Measurements from ENCODE around the gene SOAT1.
"Not testable (repeated sequence)": the region's sequence is repeated elsewhere in the genome, so short reads cannot be mapped to it uniquely, and the experiment has no call there.

Gene SOAT1

DNA sequence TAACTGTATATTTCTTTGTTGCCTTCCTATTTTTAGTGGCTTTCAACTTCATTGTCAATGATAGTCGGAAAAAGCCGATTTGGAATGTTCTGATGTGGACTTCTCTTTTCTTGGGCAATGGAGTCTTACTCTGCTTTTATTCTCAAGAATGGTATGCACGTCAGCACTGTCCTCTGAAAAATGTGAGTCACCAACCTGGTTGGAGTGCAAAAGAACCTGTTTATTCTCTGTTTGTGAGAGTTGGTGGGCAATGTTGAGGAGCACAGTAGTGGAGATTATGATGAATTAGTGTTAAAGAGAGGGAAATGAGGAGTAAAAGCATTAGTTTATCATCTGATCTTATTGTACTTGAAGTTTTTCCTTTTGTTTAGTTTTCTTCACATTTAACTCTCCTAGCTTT, 57.7 kb downstream of the SOAT1 start:
- no peak overlapping the region for H3K4me3 ChIP-seq (ENCODE audit: low read depth, low read length)
- TF ChIP-seq, protein P1, sequence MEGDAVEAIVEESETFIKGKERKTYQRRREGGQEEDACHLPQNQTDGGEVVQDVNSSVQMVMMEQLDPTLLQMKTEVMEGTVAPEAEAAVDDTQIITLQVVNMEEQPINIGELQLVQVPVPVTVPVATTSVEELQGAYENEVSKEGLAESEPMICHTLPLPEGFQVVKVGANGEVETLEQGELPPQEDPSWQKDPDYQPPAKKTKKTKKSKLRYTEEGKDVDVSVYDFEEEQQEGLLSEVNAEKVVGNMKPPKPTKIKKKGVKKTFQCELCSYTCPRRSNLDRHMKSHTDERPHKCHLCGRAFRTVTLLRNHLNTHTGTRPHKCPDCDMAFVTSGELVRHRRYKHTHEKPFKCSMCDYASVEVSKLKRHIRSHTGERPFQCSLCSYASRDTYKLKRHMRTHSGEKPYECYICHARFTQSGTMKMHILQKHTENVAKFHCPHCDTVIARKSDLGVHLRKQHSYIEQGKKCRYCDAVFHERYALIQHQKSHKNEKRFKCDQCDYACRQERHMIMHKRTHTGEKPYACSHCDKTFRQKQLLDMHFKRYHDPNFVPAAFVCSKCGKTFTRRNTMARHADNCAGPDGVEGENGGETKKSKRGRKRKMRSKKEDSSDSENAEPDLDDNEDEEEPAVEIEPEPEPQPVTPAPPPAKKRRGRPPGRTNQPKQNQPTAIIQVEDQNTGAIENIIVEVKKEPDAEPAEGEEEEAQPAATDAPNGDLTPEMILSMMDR (IDR thresholded peaks at IDR 0.05; ENCODE audit: low read depth, low read length), result no peak

DNA sequence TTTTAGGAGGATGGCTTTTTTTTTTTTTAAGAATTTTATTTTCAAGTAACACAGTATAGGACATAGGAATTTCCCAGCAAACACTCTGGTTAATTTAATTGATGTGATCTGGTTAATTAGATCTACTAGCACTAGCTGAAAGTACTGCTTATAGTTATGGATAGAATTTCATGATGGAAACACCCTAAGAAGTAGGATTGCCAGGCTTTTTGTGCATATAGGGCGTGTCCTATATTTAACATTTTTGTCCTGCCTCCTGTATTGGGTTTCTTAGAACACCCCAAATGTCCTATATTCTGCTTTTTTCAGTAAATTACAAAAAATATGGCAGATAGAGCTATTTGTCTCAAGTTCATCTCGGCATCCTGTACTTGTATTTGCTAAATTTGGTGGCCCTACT, 58.6 kb downstream of the SOAT1 start:
- TF ChIP-seq, protein P1 (IDR thresholded peaks at IDR 0.05; ENCODE audit: low read depth, low read length), result no peak

DNA sequence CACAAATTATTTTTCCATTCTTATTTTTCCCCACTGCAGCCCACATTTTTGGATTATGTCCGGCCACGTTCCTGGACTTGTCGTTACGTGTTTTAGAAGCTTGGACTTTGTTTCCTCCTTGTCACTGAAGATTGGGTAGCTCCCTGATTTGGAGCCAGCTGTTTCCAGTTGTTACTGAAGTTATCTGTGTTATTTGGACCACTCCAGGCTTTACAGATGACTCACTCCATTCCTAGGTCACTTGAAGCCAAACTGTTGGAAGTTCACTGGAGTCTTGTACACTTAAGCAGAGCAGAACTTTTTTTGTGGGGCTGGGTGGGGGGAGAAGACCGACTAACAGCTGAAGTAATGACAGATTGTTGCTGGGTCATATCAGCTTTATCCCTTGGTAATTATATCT, 59.9 kb downstream of the SOAT1 start:
- no peak overlapping the region for H3K4me3 ChIP-seq (ENCODE audit: low read depth, low read length)
- TF ChIP-seq, protein P1 (IDR thresholded peaks at IDR 0.05; ENCODE audit: low read depth, low read length), result no peak

More for the DNA sequence above, 58.6 kb downstream of the SOAT1 start:
- H3K4me3 ChIP-seq (ENCODE audit: low read depth, low read length), result no peak overlapping the region

DNA sequence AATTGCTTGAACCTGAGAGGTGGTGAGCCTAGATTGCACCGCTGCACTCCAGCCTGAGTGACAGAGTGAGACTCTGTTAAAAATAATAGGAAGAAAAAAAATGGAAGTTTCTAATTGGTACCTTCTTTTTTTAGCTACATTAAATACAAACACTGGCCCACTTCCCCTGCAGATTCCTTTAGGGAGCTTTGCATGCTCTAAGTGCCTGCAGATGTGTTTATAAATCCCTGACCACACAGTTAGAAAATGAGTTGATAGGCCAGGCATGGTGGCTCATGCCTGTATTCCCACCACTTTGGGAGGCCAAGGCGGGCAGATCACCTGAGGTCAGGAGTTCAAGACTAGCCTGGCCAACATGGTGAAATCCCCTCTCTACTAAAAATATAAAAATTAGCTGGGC, 68.0 kb downstream of the SOAT1 start:
- not testable (repeated sequence) for H3K4me3 ChIP-seq (ENCODE audit: low read depth, low read length)

DNA sequence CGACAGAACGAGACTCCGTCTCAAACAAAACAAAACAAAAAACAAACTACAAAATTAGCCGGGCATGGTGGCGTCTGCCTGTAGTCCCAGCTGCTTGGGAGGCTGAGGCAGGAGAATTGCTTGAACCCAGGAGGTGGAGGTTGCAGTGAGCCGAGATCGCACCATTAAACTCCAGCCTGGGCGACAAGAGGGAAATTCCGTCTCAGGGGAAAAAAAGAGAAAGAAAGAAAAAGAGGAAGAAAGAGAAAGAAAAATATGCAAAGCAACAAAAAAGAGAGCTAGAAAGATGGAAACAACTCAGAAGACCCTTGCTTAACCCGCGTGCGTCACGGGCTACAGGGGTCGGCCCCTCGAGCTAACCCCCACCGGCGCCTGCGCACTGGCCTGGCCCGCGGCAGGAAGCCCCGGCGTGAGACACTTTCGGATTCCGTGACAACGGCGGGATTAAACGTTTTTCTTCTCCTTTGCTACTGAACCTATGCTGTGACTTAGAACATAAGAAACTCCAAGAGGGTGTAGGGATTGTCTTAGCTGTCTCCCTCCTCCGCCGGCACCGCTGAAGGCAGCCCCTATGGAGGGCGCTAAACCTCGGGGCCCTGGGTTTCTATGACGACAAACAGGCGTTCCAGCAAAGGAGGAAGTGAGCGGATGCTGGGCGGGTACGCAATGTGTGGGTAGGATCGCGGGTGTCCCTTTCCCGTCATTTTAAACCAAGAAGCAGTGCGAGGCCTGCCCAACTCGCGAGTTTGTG, 71.9 kb downstream of the SOAT1 start, which contains the start of gene AXDND1:
Gene AXDND1, plus strand, starts transcription at position 630 of the 751 bp plus-strand sequence. CDS start 539 bp downstream, outside the sequence.
- TF ChIP-seq, protein P1 (IDR thresholded peaks at IDR 0.05; ENCODE audit: low read depth, low read length), result no peak

DNA sequence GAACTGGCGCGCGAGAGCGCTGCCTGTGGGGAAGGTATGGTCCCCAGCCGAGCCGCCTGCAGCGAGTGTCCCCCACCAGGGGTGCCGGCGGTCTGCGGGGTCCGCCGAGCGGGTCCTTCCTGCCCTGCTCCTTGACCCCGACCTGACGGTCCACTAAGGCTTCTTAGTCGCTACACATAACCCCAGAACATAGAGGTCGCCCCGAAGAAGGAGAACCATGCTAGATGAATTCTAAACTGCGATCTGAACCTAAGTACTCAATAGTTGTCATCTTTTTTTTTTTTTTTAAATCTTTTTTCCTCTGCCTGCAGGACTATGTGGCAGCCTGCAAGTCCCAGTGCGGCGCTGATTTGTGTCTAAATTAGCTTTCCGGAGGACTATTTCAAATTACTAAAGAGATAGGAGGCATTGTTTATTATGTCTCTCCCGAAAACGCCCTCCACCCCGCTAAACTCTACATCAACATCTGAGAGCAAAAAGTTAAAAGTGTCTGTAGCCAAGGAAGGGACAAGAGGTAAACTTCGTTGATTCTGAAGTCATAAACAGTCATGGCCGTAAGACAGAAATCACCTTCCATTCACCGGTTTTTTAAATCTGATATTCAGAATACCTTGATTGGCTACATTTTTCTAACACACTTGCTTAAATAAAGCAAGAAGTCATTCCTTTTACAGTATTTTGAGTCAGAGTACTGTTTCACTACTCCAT, 72.7 kb downstream of the SOAT1 start:
- peak overlapping the region; percentile 81 for H3K4me3 ChIP-seq (ENCODE audit: low read depth, low read length)
- TF ChIP-seq, protein P1 (IDR thresholded peaks at IDR 0.05; ENCODE audit: low read depth, low read length), result no peak

More for the DNA sequence above, 71.9 kb downstream of the SOAT1 start, which contains the start of gene AXDND1:
- H3K4me3 ChIP-seq (ENCODE audit: low read depth, low read length), result peak within 1 kb of the TSS; percentile 81

DNA sequence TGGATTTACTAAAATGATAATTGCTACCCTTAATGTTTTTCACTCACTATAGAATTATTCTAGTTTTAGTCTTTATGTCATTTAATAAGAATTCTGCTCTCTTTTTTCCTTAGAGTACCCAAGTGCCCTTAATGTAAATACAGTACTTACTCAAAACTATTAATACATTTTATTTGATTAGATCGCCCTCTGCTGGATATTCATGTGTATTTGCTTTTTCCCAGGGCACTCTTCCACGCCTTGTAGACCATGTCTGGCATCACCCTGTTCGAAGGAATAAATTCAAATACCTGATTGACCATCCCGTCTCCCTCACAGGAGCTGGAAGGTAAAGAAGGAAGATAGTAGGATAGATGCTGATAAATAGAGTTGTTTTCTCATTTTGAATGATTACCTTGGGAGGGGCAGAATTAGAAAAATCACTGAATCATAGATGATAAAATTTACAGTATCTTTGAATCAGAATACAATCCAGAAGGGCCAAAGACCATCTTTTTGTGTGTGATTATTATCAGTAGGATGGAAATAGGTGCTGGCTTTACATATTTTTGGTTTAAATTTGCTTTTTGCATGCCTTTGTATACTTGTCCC, 76.2 kb downstream of the SOAT1 start:
- TF ChIP-seq, protein P1 (IDR thresholded peaks at IDR 0.05; ENCODE audit: low read depth, low read length), result peak; percentile 31; the same call in 1 of the 2 replicates
- H3K4me3 ChIP-seq (ENCODE audit: low read depth, low read length), result no peak overlapping the region
